HepG2 (cell line): ENCODE data around the gene CISD2.

Experiments
- CTCF ChIP-seq: sonication (generic); formaldehyde crosslinking; IDR thresholded peaks from 2 replicates; pipeline ENCODE4 v1.5.0; 2020; ENCODE audit warnings: mild to moderate bottlenecking, missing genetic modification reagents, moderate library complexity
- HMGXB4 ChIP-seq, 2 experiments: sonication (generic) in 1 of 2; formaldehyde crosslinking in 1 of 2; IDR thresholded peaks; 2 replicates each; pipeline versions ENCODE4 v1.4.0 to v1.6.1; 2018 to 2020; ENCODE audit warnings: missing genetic modification reagents in 2 of 2, borderline replicate concordance in 1 of 2, low read depth in 1 of 2, mild to moderate bottlenecking in 1 of 2, missing biosample characterization in 1 of 2
- MAFF ChIP-seq: IDR thresholded peaks from 2 replicates; pipeline ENCODE4 v1.6.1; 2011; ENCODE audit warnings: low read depth, low read length, improper control_type of control experiment
- PBX3 ChIP-seq: sonication (generic); formaldehyde crosslinking; IDR thresholded peaks from 2 replicates; pipeline ENCODE4 v1.8.1; 2023; ENCODE audit warnings: missing genetic modification reagents, inconsistent platforms, borderline replicate concordance
- ZBTB34 ChIP-seq: sonication (generic); formaldehyde crosslinking; IDR thresholded peaks from 2 replicates; pipeline ENCODE4 v1.8.0; 2022; ENCODE audit warnings: mild to moderate bottlenecking, missing genetic modification reagents
- ZNF274 ChIP-seq: sonication (generic); formaldehyde crosslinking; IDR thresholded peaks from 2 replicates; pipeline ENCODE4 v1.5.1; 2020; ENCODE audit warnings: mild to moderate bottlenecking, missing genetic modification reagents
- ZNF674 ChIP-seq: sonication (generic); formaldehyde crosslinking; IDR thresholded peaks from 2 replicates; pipeline ENCODE4 v1.5.0; 2020; ENCODE audit warnings: low read depth, mild to moderate bottlenecking, missing genetic modification reagents

GRCh38 chr4:102819588-102820365 is 49.0 kb upstream of the CISD2 start:
- TF ChIP-seq ZNF274 (CRISPR knock-in tag) = no peak
- no peak for TF ChIP-seq ZBTB34 (CRISPR knock-in tag)
- TF ChIP-seq PBX3 (CRISPR knock-in tag) = no peak
- no peak for TF ChIP-seq HMGXB4 (CRISPR knock-in tag; IDR thresholded peaks at IDR 0.05; ENCODE audit: borderline replicate concordance in 1 of 2, low read depth in 1 of 2)
- no peak for TF ChIP-seq MAFF
- TF ChIP-seq CTCF = no peak
- no peak for TF ChIP-seq ZNF674 (CRISPR knock-in tag)
